A673 (cell line): ENCODE measurements around the gene TNFRSF18.

Source experiments
- CTCF ChIP-seq: fragments of 300-800, 200-600 bp; sonication (generic); conservative IDR thresholded peaks from 2 replicates; pipeline ENCODE4 v1.5.1; 2017; ENCODE audit warnings: low read depth, mild to moderate bottlenecking, antibody characterized with exemption, low read length, moderate library complexity, mixed read lengths
- EZH2 ChIP-seq: fragments of 200-600 bp; sonication (generic); IDR thresholded peaks from 2 replicates; pipeline ENCODE4 v1.6.1; 2017; ENCODE audit warnings: borderline replicate concordance, low read depth, mild to moderate bottlenecking, mixed read lengths, antibody characterized with exemption, low read length; ENCODE audit not compliant: poor library complexity, severe bottlenecking

DNA sequence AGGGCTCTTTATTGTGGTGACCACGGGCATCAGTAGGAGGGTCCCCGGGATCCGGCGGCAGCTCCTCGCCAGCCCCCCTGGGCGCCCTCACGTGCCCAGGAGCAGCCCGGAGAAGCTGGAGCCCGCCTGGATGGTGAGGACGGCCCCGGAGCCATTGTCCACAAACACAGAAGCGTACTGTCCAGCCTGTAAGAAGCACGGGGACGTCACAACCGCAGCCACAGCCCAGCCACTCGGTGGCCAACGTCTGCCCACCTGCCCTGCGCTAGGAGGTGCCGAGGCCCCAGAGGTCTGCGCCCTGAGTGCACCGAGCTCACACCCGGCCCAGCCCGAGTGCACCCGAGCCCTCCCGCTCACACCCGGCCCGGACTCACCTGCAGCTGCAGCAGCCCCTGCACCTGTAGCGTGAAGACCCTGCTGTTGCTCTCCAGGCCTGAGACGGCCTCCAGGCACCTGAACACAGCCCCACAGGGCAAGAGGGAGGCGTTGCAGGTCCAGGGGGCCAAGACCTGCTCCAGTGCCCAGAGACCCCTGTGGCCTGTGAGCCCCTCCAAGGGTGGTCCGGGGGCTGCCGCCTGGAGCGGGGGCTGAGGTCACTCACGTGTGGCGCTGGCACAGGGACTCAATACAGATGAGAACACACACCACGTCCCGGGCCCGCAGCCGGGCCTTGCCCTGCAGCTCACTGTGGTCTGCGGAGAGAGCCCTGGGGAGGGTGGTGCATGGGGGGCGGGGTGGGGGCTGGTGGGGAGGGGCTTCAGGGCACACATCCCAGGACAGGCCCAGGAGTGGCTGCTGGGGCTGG lies 36.3 kb upstream of the TNFRSF18 start:
- no peak for TF ChIP-seq CTCF
- TF ChIP-seq EZH2: no peak
